Adipocyte (in vitro differentiated cells): ENCODE results near the gene ZNF467.

ENCODE experiments used
- DNase-seq: peaks from one replicate; pipeline ENCODE4 v3.0.0-alpha.2; 2015; ENCODE audit warnings: low read depth
- H3K27me3 ChIP-seq: replicated peaks from 2 replicates; pipeline ENCODE4 v1.7.0; 2013; ENCODE audit warnings: mild to moderate bottlenecking, low read length, moderate library complexity; ENCODE audit not compliant: control insufficient read depth, insufficient read depth
- H3K36me3 ChIP-seq: 2 replicates; pipeline ENCODE4 v1.7.0; 2013; ENCODE audit warnings: low read length, mild to moderate bottlenecking, moderate library complexity; ENCODE audit not compliant: control insufficient read depth, insufficient read depth, severe bottlenecking
- H3K4me1 ChIP-seq: 2 replicates; pipeline ENCODE4 v1.7.0; 2013; ENCODE audit warnings: mild to moderate bottlenecking, low read length, moderate library complexity; ENCODE audit not compliant: control insufficient read depth, insufficient read depth
- H3K4me3 ChIP-seq: 2 replicates; pipeline ENCODE4 v1.7.0; 2013; ENCODE audit warnings: mild to moderate bottlenecking, low read length, moderate library complexity
- H3K9ac ChIP-seq: 2 replicates; pipeline ENCODE4 v1.7.0; 2013; ENCODE audit warnings: mild to moderate bottlenecking, low read length, moderate library complexity
- H3K9me3 ChIP-seq: 2 replicates; pipeline ENCODE4 v1.7.0; 2013; ENCODE audit warnings: mild to moderate bottlenecking, low read length, moderate library complexity; ENCODE audit not compliant: control insufficient read depth

Gene ZNF467

DNA sequence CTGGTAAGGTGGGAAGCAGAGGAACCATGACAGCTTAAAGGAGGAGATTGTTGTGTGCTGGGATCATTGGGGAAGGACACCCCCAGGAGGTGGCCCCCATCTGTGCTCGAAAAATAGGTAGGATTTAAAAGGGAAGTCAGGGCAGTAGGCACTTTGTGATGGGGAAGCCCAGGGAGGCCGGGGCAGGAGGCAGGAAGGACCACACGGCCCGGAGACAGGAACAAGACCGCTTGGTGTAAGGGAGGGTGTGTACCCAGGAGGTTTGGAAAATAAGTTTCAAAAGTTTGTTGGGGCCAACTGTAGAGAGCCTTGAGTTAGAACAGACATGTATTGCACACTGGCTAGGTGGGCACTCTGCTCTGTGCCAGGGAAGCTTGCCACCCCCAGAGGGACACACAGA, 20.7 kb downstream of the ZNF467 start:
- no peak overlapping the region for H3K9ac ChIP-seq
- peaks cover 4% of the 10 kb centered on the region for H3K9me3 ChIP-seq
- DNase-seq, result no peak
- H3K27me3 ChIP-seq, result peaks cover 17% of the 10 kb centered on the region
- no peak overlapping the region for H3K4me3 ChIP-seq
- no peaks in the 10 kb centered on the region for H3K36me3 ChIP-seq
- H3K4me1 ChIP-seq, result no peaks in the 10 kb centered on the region

GRCh38 chr7:149751043-149751775, 22.2 kb downstream of the ZNF467 start:
- Histone ChIP-seq H3K27me3 (peaks cover 16% of the 10 kb centered on the region), H3K9ac (no peak overlapping the region), H3K36me3 (no peaks in the 10 kb centered on the region), H3K4me1 (no peaks in the 10 kb centered on the region), H3K4me3 (no peak overlapping the region), H3K9me3 (peaks cover 4% of the 10 kb centered on the region)
- DNase-seq, result no peak

- no peak overlapping the region for H3K9ac ChIP-seq
- H3K36me3 ChIP-seq, result no peaks in the 10 kb centered on the region
- H3K4me3 ChIP-seq, result no peak overlapping the region
- peaks cover 4% of the 10 kb centered on the region for H3K9me3 ChIP-seq
- peaks cover 23% of the 10 kb centered on the region for H3K27me3 ChIP-seq
- DNase-seq, result no peak
- H3K4me1 ChIP-seq, result no peaks in the 10 kb centered on the region
These were observed 23.1 kb downstream of the ZNF467 start for GRCh38 chr7:149750122-149750845.

DNA sequence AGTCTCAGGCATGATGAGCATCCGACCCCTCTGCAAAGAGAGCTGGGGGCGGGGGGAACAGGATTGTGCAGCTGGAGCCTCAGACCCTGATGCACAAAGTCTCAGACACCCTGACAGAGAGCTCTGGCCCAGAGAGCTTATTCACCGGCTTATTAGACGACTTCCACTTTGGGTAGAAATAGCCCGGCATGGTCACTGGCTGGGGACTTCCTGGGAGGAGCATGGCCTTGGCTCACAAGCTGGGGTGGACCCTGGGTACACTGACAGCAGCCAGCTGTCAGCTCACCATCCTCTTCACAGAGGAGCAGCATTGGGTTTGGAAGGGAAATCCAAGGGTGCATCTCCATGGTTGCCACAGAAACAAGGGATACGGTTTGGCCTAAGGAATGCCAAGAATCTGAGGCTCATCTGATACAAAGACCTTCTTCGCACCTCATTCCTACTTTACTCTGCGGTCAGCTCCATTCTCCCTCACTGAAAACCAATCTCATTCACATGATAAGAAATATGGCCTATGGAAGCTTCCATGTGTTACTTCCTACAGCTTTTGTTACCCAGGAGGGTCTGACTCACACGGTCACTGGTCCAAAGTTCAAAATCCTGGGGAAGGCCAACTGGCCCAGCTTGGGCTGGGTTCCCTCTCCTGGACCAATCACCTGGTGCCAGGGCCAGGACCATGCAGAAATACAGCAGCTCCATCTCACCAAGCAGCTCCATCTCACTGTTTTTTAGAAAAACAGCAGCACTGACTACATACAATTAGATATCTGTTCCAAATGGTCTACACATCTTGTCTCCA, 25.1 kb downstream of the ZNF467 start:
- no peak for DNase-seq
- H3K9ac ChIP-seq, result no peak overlapping the region
- no peaks in the 10 kb centered on the region for H3K4me1 ChIP-seq
- peaks cover 4% of the 10 kb centered on the region for H3K9me3 ChIP-seq
- no peak overlapping the region for H3K4me3 ChIP-seq
- no peaks in the 10 kb centered on the region for H3K36me3 ChIP-seq
- H3K27me3 ChIP-seq, result peaks cover 31% of the 10 kb centered on the region

- Histone ChIP-seq H3K9ac (no peak overlapping the region), H3K4me1 (peaks cover 8% of the 10 kb centered on the region), H3K27me3 (peaks cover 23% of the 10 kb centered on the region), H3K9me3 (no peaks in the 10 kb centered on the region), H3K4me3 (no peak overlapping the region), H3K36me3 (no peaks in the 10 kb centered on the region)
- DNase-seq, result no peak
These were observed 29.7 kb downstream of the ZNF467 start for GRCh38 chr7:149743476-149744255.

GRCh38 chr7:149742075-149742701, 31.2 kb downstream of the ZNF467 start:
- Histone ChIP-seq H3K4me1 (peaks cover 8% of the 10 kb centered on the region), H3K36me3 (no peaks in the 10 kb centered on the region), H3K9ac (peak overlapping the region; percentile 45), H3K27me3 (peaks cover 23% of the 10 kb centered on the region), H3K4me3 (peak overlapping the region; percentile 70), H3K9me3 (no peaks in the 10 kb centered on the region)
- DNase-seq, result peak; percentile 87

- Histone ChIP-seq H3K9ac (peak overlapping the region; percentile 45), H3K4me1 (peaks cover 8% of the 10 kb centered on the region), H3K4me3 (peak overlapping the region; percentile 70), H3K36me3 (no peaks in the 10 kb centered on the region), H3K27me3 (peaks cover 23% of the 10 kb centered on the region), H3K9me3 (no peaks in the 10 kb centered on the region)
- DNase-seq, result peak; percentile 15
These were observed 31.8 kb downstream of the ZNF467 start for GRCh38 chr7:149741629-149742028.

GRCh38 chr7:149736478-149737360, 36.7 kb downstream of the ZNF467 start:
- H3K27me3 ChIP-seq, result peaks cover 13% of the 10 kb centered on the region
- peaks cover 4% of the 10 kb centered on the region for H3K4me1 ChIP-seq
- DNase-seq, result no peak
- H3K36me3 ChIP-seq, result no peaks in the 10 kb centered on the region
- H3K9me3 ChIP-seq, result no peaks in the 10 kb centered on the region
- H3K9ac ChIP-seq, result no peak overlapping the region
- H3K4me3 ChIP-seq, result no peak overlapping the region

DNA sequence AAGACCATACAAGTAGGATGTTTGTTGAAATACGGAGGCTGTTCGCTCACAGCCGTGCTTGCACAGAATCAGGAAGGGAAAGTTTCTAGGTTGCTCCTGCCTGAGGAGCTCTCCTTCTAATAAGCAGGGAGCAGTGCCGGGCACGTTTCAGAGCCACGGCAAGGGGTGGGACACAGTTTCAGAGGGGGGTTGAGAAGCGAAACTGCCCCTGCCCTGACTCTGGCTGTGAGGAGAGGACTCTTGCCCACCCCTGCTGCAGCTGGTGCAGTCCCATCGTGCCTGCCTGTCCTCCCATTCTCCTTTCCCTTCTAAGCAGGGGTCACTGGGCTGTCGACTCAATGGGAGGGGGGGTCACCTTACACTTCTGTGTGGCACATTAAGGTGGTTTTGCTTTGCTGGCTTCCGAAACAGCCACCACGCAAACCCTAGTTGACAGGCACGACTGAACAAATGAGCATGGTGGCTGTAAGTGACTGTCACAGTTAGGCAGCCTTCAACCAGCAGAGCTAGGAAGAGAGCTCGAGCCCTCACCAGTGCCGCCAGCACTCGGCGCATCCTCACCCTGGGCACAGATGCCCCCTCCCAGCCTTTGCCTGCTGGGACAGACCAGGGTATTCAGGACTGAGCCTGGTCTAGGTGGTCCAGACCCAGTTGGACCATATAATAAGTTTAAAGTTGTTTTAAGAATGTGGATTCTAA, 37.5 kb downstream of the ZNF467 start:
- no peak overlapping the region for H3K4me3 ChIP-seq
- H3K36me3 ChIP-seq, result no peaks in the 10 kb centered on the region
- peaks cover 3% of the 10 kb centered on the region for H3K4me1 ChIP-seq
- DNase-seq, result no peak
- H3K9ac ChIP-seq, result no peak overlapping the region
- H3K27me3 ChIP-seq, result peaks cover 13% of the 10 kb centered on the region
- no peaks in the 10 kb centered on the region for H3K9me3 ChIP-seq
